ENCODE results near the gene PRKCI. TPM values are rescaled to one million over a fixed set of nuclear protein-coding genes. Genes with fewer than 3 reads are reported as not detected.
"Not testable (repeated sequence)": the region's sequence is repeated elsewhere in the genome, so short reads cannot be mapped to it uniquely, and the experiment has no call there.

Gene PRKCI
- total and polyA plus RNA-seq, 8 donors, result 3.5 to 14.2 (median 10.3) TPM

- ATAC-seq, result no peak
- 88 to 95% methylated on average over 11 of the region's 11 CpGs for WGBS, 2 donors
- no peaks in the 10 kb centered on the region for H3K9me3 ChIP-seq
- no peak for TF ChIP-seq CTCF (IDR thresholded peaks at IDR 0.05)
- H3K27me3 ChIP-seq, result no peaks in the 10 kb centered on the region
- intact Hi-C loops (cut with DNase I), result no loop called here
- FAIRE-seq, result no peak
- no peaks in the 10 kb centered on the region for H3K4me1 ChIP-seq
- no peak overlapping the region for H3K4me3 ChIP-seq
- peaks cover 0 to 7% (median 4%) of the 10 kb centered on the region in 3 donors for H3K36me3 ChIP-seq
- DNase-seq, result no peak
- no peak overlapping the region for H3K27ac ChIP-seq
These were observed 48.2 kb downstream of the PRKCI start for GRCh38 chr3:170270282-170270881.

GRCh38 chr3:170274641-170275040 is 52.4 kb downstream of the PRKCI start:
- Histone ChIP-seq H3K27ac (no peak overlapping the region), H3K4me3 (no peak overlapping the region), H3K36me3 (peaks cover 0 to 7% (median 4%) of the 10 kb centered on the region in 3 donors), H3K9me3 (no peaks in the 10 kb centered on the region), H3K4me1 (no peaks in the 10 kb centered on the region), H3K27me3 (no peaks in the 10 kb centered on the region)
- no peak for FAIRE-seq
- WGBS, 2 donors, result 92% methylated on average over 2 of the region's 2 CpGs
- no peak for TF ChIP-seq CTCF (IDR thresholded peaks at IDR 0.05)
- ATAC-seq, result no peak
- DNase-seq, result no peak
- intact Hi-C loops (cut with DNase I), result no loop called here

DNA sequence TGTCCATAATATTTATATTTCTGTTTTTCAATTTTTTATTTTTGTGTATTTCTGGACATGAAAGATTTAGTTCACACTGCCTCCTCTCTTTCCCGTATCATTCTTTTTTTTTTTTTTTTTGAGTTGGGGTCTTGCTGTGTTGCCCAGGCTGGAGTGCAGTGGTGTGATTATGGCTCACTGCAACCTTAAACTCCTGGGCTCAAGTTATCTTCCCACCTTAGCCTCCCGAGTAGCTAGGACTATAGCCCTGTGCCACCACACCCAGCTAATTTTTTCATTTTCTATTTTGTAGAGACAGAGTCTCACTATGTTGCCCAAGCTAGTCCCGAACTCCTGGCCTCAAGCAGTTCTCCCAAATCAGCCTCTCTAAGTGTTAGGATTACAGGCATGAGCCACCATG is 53.6 kb downstream of the PRKCI start:
- FAIRE-seq (no peak), ATAC-seq (no peak), DNase-seq (no peak)
- 95 to 96% methylated on average over 3 of the region's 3 CpGs for WGBS, 2 donors
- H3K9me3 ChIP-seq, result no peaks in the 10 kb centered on the region
- H3K27me3 ChIP-seq, result no peaks in the 10 kb centered on the region
- H3K27ac ChIP-seq, result no peak overlapping the region
- no peak overlapping the region for H3K4me3 ChIP-seq
- intact Hi-C loops (cut with DNase I), result no loop called here
- H3K4me1 ChIP-seq, result no peaks in the 10 kb centered on the region
- no peak for TF ChIP-seq CTCF (IDR thresholded peaks at IDR 0.05)
- peaks cover 0 to 7% (median under 1%) of the 10 kb centered on the region in 3 donors for H3K36me3 ChIP-seq

- FAIRE-seq; H3K4me3 ChIP-seq; H3K36me3 ChIP-seq; H3K4me1 ChIP-seq; H3K9me3 ChIP-seq; H3K27me3 ChIP-seq; DNase-seq; intact Hi-C loops (cut with DNase I); H3K27ac ChIP-seq; ATAC-seq: not testable (repeated sequence)
- WGBS, 2 donors, result 90 to 96% methylated on average over 10 of the region's 10 CpGs
These were observed 55.1 kb downstream of the PRKCI start for GRCh38 chr3:170277311-170277710.

- WGBS, 2 donors, result 90 to 96% methylated on average over 5 of the region's 5 CpGs
- intact Hi-C loops (cut with DNase I), result no loop called here
- no peak for ATAC-seq
These were observed 55.8 kb downstream of the PRKCI start for GRCh38 chr3:170277833-170278580.

More at GRCh38 chr3:170277833-170278580, 55.8 kb downstream of the PRKCI start:
- DNase-seq (no peak), FAIRE-seq (no peak)
- TF ChIP-seq CTCF (IDR thresholded peaks at IDR 0.05), result no peak
- Histone ChIP-seq H3K27ac (no peak overlapping the region), H3K9me3 (no peaks in the 10 kb centered on the region), H3K4me1 (no peaks in the 10 kb centered on the region), H3K36me3 (peaks cover 0 to 2% (median 0%) of the 10 kb centered on the region in 3 donors), H3K4me3 (no peak overlapping the region), H3K27me3 (no peaks in the 10 kb centered on the region)
